CD14-positive monocyte (primary cell): ENCODE measurements around the gene TDRD9. TPM values are rescaled to one million over a fixed set of nuclear protein-coding genes. Genes with fewer than 3 reads are reported as not detected.

Experiments used
- DNase-seq, 3 donors: peaks; one replicate each; pipeline ENCODE4 v3.0.0-alpha.2; 2011 to 2022
- H2AFZ ChIP-seq: 2 replicates; pipeline ENCODE4 v1.6.0; 2012; ENCODE audit warnings: mild to moderate bottlenecking, low read depth, low read length, inconsistent platforms; ENCODE audit not compliant: insufficient read depth, poor library complexity, severe bottlenecking
- H3K27ac ChIP-seq, 2 donors: 1 replicate in 1 of 2; 2 replicates in 1 of 2; pipeline ENCODE4 v1.5.1; 2012 to 2013; ENCODE audit warnings: low read length in 2 of 2, control low read depth in 1 of 2, inconsistent platforms in 1 of 2, low read depth in 1 of 2, mild to moderate bottlenecking in 1 of 2
- H3K27me3 ChIP-seq, 2 donors: one replicate each; pipeline versions ENCODE4 v1.6.0 to v1.6.1; 2011 to 2013; ENCODE audit warnings: low read length in 2 of 2; ENCODE audit not compliant: control insufficient read depth in 2 of 2, insufficient read depth in 2 of 2
- H3K36me3 ChIP-seq, 2 donors: replicated peaks in 1 of 2; 1 replicate in 1 of 2; 2 replicates in 1 of 2; pipeline versions ENCODE4 v1.5.1 to v1.6.1; 2012 to 2013; ENCODE audit warnings: low read length in 2 of 2, control low read depth in 1 of 2, inconsistent platforms in 1 of 2, mild to moderate bottlenecking in 1 of 2; ENCODE audit not compliant: insufficient read depth in 2 of 2, control insufficient read depth in 1 of 2
- H3K4me1 ChIP-seq, 2 donors: 1 replicate in 1 of 2; 2 replicates in 1 of 2; pipeline versions ENCODE4 v1.5.1 to v1.6.1; 2012 to 2013; ENCODE audit warnings: low read length in 2 of 2, control low read depth in 1 of 2, inconsistent platforms in 1 of 2, mild to moderate bottlenecking in 1 of 2, moderate library complexity in 1 of 2; ENCODE audit not compliant: insufficient read depth in 2 of 2, control insufficient read depth in 1 of 2
- H3K4me2 ChIP-seq: replicated peaks from 2 replicates; pipeline ENCODE3; 2012; ENCODE audit warnings: low read length, moderate library complexity, mild to moderate bottlenecking; ENCODE audit not compliant: poor library complexity, severe bottlenecking; ENCODE audit errors: extremely low read depth
- H3K4me3 ChIP-seq, 3 experiments: fragments of 200-600 bp in 1 of 3; sonication (generic) in 1 of 3; replicated peaks in 1 of 3; 1 replicate in 2 of 3; 2 replicates in 1 of 3; pipeline ENCODE4 v1.5.1; 2011 to 2013; ENCODE audit warnings: low read length in 3 of 3, mild to moderate bottlenecking in 3 of 3, control low read depth in 2 of 3, low read depth in 2 of 3, inconsistent platforms in 1 of 3, moderate library complexity in 1 of 3
- H3K79me2 ChIP-seq: 2 replicates; pipeline ENCODE4 v1.6.0; 2012; ENCODE audit warnings: mild to moderate bottlenecking, control low read depth, inconsistent platforms, low read length, moderate library complexity; ENCODE audit not compliant: insufficient read depth
- H3K9ac ChIP-seq: 2 replicates; pipeline ENCODE4 v1.6.0; 2017; ENCODE audit warnings: low read length, mild to moderate bottlenecking; ENCODE audit not compliant: insufficient read depth, poor library complexity, severe bottlenecking
- H3K9me3 ChIP-seq, 2 donors: replicated peaks in 1 of 2; 1 replicate in 1 of 2; 2 replicates in 1 of 2; pipeline versions ENCODE4 v1.5.1 to v1.6.1; 2012 to 2013; ENCODE audit warnings: low read length in 2 of 2, control low read depth in 1 of 2; ENCODE audit not compliant: control insufficient read depth in 1 of 2, insufficient read depth in 1 of 2
- H4K20me1 ChIP-seq: 2 replicates; pipeline ENCODE4 v1.6.0; 2012; ENCODE audit warnings: mild to moderate bottlenecking, low read length, control low read depth, moderate library complexity; ENCODE audit not compliant: insufficient read depth
- H3K27ac Mint-ChIP-seq, 7 donors: one replicate each; pipeline ENCODE4 v1.8.0; 2020; ENCODE audit warnings: mild to moderate bottlenecking in 7 of 7, mixed read lengths in 7 of 7, moderate library complexity in 6 of 7, inconsistent platforms in 2 of 7
- H3K27me3 Mint-ChIP-seq, 3 donors: one replicate each; pipeline ENCODE4 v1.8.0; 2021 to 2022; ENCODE audit warnings: low read depth in 3 of 3, mild to moderate bottlenecking in 3 of 3, mixed read lengths in 3 of 3, moderate library complexity in 3 of 3, inconsistent platforms in 1 of 3
- H3K36me3 Mint-ChIP-seq, 2 donors: one replicate each; pipeline ENCODE4 v1.8.0; 2020; ENCODE audit warnings: mixed read lengths in 2 of 2, inconsistent platforms in 1 of 2, mild to moderate bottlenecking in 1 of 2
- H3K4me1 Mint-ChIP-seq: one replicate; pipeline ENCODE4 v1.8.0; 2020; ENCODE audit warnings: mild to moderate bottlenecking, mixed read lengths
- H3K4me3 Mint-ChIP-seq, 2 donors: one replicate each; pipeline ENCODE4 v1.8.0; 2020; ENCODE audit warnings: mild to moderate bottlenecking in 2 of 2, mixed read lengths in 2 of 2, moderate library complexity in 1 of 2
- H3K9me3 Mint-ChIP-seq, 7 donors: one replicate each; pipeline ENCODE4 v1.8.0; 2020 to 2022; ENCODE audit warnings: mixed read lengths in 7 of 7, mild to moderate bottlenecking in 6 of 7, moderate library complexity in 6 of 7, inconsistent platforms in 2 of 7
- WGBS: methylation state at CpG from one replicate; pipeline ENCODE4 v1.1.5; 2013; ENCODE audit warnings: missing lambda C conversion rate; ENCODE audit not compliant: insufficient coverage; 5-methylcytosine and 5-hydroxymethylcytosine counted together
- intact Hi-C, 2 donors: fragments of 100-400 bp; cut with micrococcal nuclease; formaldehyde crosslinking; loops; one replicate each; pipeline versions ENCODE4 v1.15.0 to v1.15.1; 2023
- polyA plus RNA-seq, 3 donors: library from polyadenylated mRNA; depleted of rRNA in 1 of 3; unstranded in 2 of 3; stranded (reverse) in 1 of 3; fragments of 300-500 nt in 2 of 3; fragments of >200 nt in 1 of 3; fragmentation: Illumina TruSeq in 2 of 3; gene quantifications; 1 replicate in 2 of 3; 2 replicates in 1 of 3; pipeline ENCODE4 v1.2.3, GENCODE V29; 2012 to 2021
- TF ChIP-seq, protein P1 (sequence below): fragments of 200-600 bp; IDR thresholded peaks from one replicate; pipeline ENCODE4 v1.8.0; 2022; ENCODE audit warnings: antibody characterized with exemption, mild to moderate bottlenecking

TDRD9 gene
- polyA plus RNA-seq, 3 donors = 7.6 to 12.1 (median 11.8) TPM

DNA sequence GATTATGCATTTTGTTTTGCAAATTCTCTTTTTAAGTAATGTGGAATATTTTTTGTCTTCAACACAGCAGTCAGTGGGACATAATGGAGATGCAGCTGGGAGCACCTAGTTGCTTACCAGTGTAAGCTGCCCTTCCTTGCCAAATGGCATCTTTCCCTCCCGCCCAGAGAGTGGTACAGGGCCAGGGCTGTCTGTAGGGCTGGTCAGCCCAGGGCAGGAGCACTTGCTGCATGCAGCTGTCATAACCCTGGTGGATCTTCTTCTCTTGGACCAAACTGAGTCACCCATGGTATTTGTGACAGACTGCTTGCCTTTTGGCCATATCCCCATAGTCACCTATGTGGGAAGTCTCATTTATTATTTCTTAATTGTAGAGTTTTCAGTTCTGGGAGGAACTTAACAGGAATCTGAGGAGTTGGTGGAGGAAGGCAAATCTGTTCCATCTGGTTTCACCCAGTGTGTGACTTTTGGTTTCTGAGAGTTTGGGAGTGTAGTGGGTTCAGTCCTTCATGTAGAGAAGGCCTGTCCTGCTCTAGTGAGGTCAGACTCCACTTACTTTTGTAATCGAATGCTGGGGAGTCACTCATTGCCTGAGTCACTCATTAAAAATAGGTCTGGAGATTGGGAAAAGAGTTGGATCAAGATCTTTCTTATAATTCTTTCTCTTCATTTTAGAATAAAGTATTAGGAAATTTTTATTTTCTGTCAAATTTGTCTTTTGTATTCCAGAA is 95.2 kb downstream of the TDRD9 start:
- Histone ChIP-seq H3K27me3 (no peaks in the 10 kb centered on the region), H3K36me3 (peaks cover 2 to 35% of the 10 kb centered on the region in 2 donors), H3K4me1 (no peaks in the 10 kb centered on the region), H4K20me1 (no peaks in the 10 kb centered on the region), H3K9ac (no peak overlapping the region), H3K9me3 (no peaks in the 10 kb centered on the region), H3K4me3 (no peak overlapping the region), H3K79me2 (no peaks in the 10 kb centered on the region), H3K4me2 (no peak overlapping the region), H3K27ac (no peak overlapping the region), H2AFZ (no peak overlapping the region)
- 100% methylated on average over 1 of the region's 2 CpGs for WGBS
- peaks cover 0 to 3% (median 0%) of the 10 kb centered on the region in 7 donors for H3K9me3 Mint-ChIP-seq
- no peak for DNase-seq
- H3K36me3 Mint-ChIP-seq = peaks cover 53 to 65% of the 10 kb centered on the region in 2 donors
- TF ChIP-seq, protein P1, sequence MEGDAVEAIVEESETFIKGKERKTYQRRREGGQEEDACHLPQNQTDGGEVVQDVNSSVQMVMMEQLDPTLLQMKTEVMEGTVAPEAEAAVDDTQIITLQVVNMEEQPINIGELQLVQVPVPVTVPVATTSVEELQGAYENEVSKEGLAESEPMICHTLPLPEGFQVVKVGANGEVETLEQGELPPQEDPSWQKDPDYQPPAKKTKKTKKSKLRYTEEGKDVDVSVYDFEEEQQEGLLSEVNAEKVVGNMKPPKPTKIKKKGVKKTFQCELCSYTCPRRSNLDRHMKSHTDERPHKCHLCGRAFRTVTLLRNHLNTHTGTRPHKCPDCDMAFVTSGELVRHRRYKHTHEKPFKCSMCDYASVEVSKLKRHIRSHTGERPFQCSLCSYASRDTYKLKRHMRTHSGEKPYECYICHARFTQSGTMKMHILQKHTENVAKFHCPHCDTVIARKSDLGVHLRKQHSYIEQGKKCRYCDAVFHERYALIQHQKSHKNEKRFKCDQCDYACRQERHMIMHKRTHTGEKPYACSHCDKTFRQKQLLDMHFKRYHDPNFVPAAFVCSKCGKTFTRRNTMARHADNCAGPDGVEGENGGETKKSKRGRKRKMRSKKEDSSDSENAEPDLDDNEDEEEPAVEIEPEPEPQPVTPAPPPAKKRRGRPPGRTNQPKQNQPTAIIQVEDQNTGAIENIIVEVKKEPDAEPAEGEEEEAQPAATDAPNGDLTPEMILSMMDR = no peak
- H3K27ac Mint-ChIP-seq = no peak overlapping the region
- H3K27me3 Mint-ChIP-seq = peaks cover 1 to 13% (median 8%) of the 10 kb centered on the region in 3 donors
- H3K4me3 Mint-ChIP-seq = no peak overlapping the region
- no peaks in the 10 kb centered on the region for H3K4me1 Mint-ChIP-seq
- intact Hi-C loops = no loop called here

DNA sequence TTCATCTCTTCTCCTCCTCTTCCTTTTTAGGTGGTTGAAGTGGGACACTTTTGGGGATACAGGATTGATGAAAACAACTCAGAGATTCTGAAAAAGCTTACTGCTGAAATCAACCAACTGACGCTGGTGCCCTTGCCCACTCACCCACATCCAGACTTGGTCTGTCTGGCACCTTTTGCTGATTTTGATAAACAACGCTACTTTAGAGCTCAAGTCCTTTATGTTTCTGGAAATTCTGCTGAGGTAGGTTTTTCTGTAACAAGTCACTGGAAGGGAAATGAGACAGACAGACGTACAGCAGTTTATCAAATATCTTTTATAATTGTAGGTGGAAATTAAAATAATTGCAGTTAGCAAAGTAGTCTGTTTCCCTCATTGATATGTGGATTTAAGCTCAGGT is 97.3 kb downstream of the TDRD9 start:
- Histone ChIP-seq H3K4me3 (no peak overlapping the region), H3K9ac (no peak overlapping the region), H4K20me1 (no peaks in the 10 kb centered on the region), H3K79me2 (no peaks in the 10 kb centered on the region), H3K27ac (no peak overlapping the region), H3K9me3 (no peaks in the 10 kb centered on the region), H3K4me2 (no peak overlapping the region), H2AFZ (no peak overlapping the region), H3K27me3 (no peaks in the 10 kb centered on the region), H3K4me1 (no peaks in the 10 kb centered on the region), H3K36me3 (peaks cover 2 to 27% of the 10 kb centered on the region in 2 donors)
- Mint-ChIP-seq H3K9me3 (peaks cover 0 to 3% (median 1%) of the 10 kb centered on the region in 7 donors), H3K4me1 (no peaks in the 10 kb centered on the region), H3K4me3 (no peak overlapping the region), H3K36me3 (peaks cover 45 to 54% of the 10 kb centered on the region in 2 donors), H3K27ac (no peak overlapping the region), H3K27me3 (peaks cover 7 to 12% (median 8%) of the 10 kb centered on the region in 3 donors)
- DNase-seq = no peak
- WGBS = 100% methylated on average over 1 of the region's 3 CpGs
- TF ChIP-seq, protein P1 = no peak
- intact Hi-C loops = no loop called here
